ENCODE data around the gene SMIM36. TPM values are rescaled to one million over a fixed set of nuclear protein-coding genes. Genes with fewer than 3 reads are reported as not detected.
A peak's percentile ranks its signal among the peaks of the same experiment; 100 is the strongest.

SMIM36 gene
- total RNA-seq, 2 donors from 2014 or later = not detected

- no peaks in the 10 kb centered on the region for H3K27me3 Mint-ChIP-seq (ENCODE audit: insufficient read depth)
- H3K27ac Mint-ChIP-seq = no peak overlapping the region
- no peak overlapping the region for H3K4me3 Mint-ChIP-seq
- Histone ChIP-seq H3K9ac (ENCODE audit: extremely low read depth, low read length, poor library complexity, severe bottlenecking) (no peak overlapping the region), H3K27me3 (ENCODE audit: control insufficient read depth, insufficient read depth, low read length, poor library complexity, severe bottlenecking) (no peaks in the 10 kb centered on the region), H3K27ac (ENCODE audit: low read depth, low read length) (no peak overlapping the region), H3K9me3 (ENCODE audit: control insufficient read depth, low read length) (peaks cover 6% of the 10 kb centered on the region), H3K4me3 (ENCODE audit: low read length) (peak overlapping the region; percentile 91), H3K36me3 (ENCODE audit: control insufficient read depth, insufficient read depth, low read length) (peaks cover 18% of the 10 kb centered on the region), H3K4me1 (ENCODE audit: control insufficient read depth, insufficient read depth, low read length) (no peaks in the 10 kb centered on the region)
- peaks cover 23% of the 10 kb centered on the region for H3K4me1 Mint-ChIP-seq
- H3K9me3 Mint-ChIP-seq = no peaks in the 10 kb centered on the region
- TF ChIP-seq CTCF (conservative IDR thresholded peaks at IDR 0.05) = no peak
- H3K36me3 Mint-ChIP-seq (ENCODE audit: low read depth) = peaks cover 32% of the 10 kb centered on the region
- no peak for DNase-seq
- WGBS, 2 experiments (ENCODE audit: insufficient coverage in 1 of 2, insufficient read length in 1 of 2) = 93 to 100% methylated on average over 2 to 3 of the region's 3 CpGs
Observed at GRCh38 chr17:55418369-55419268, 92.6 kb downstream of the SMIM36 start.

GRCh38 chr17:55417411-55418268 lies 93.6 kb downstream of the SMIM36 start:
- peaks cover 40% of the 10 kb centered on the region for H3K36me3 Mint-ChIP-seq (ENCODE audit: low read depth)
- H3K4me1 Mint-ChIP-seq = peaks cover 23% of the 10 kb centered on the region
- no peak overlapping the region for H3K9ac ChIP-seq (ENCODE audit: extremely low read depth, low read length, poor library complexity, severe bottlenecking)
- no peaks in the 10 kb centered on the region for H3K27me3 ChIP-seq (ENCODE audit: control insufficient read depth, insufficient read depth, low read length, poor library complexity, severe bottlenecking)
- no peak overlapping the region for H3K27ac ChIP-seq (ENCODE audit: low read depth, low read length)
- no peaks in the 10 kb centered on the region for H3K4me1 ChIP-seq (ENCODE audit: control insufficient read depth, insufficient read depth, low read length)
- no peak overlapping the region for H3K27ac Mint-ChIP-seq
- H3K9me3 Mint-ChIP-seq = no peaks in the 10 kb centered on the region
- no peak overlapping the region for H3K4me3 Mint-ChIP-seq
- 94 to 100% methylated on average over 1 to 3 of the region's 4 CpGs for WGBS, 2 experiments (ENCODE audit: insufficient coverage in 1 of 2, insufficient read length in 1 of 2)
- TF ChIP-seq CTCF (conservative IDR thresholded peaks at IDR 0.05) = no peak
- no peaks in the 10 kb centered on the region for H3K27me3 Mint-ChIP-seq (ENCODE audit: insufficient read depth)
- H3K36me3 ChIP-seq (ENCODE audit: control insufficient read depth, insufficient read depth, low read length) = peaks cover 28% of the 10 kb centered on the region
- DNase-seq = no peak
- peaks cover 6% of the 10 kb centered on the region for H3K9me3 ChIP-seq (ENCODE audit: control insufficient read depth, low read length)
- H3K4me3 ChIP-seq (ENCODE audit: low read length) = no peak overlapping the region

GRCh38 chr17:55416470-55417052 lies 94.7 kb downstream of the SMIM36 start:
- WGBS, 2 experiments (ENCODE audit: insufficient coverage in 1 of 2, insufficient read length in 1 of 2) = 55 to 89% methylated on average over 2 to 4 of the region's 4 CpGs
- H3K4me1 Mint-ChIP-seq = peaks cover 20% of the 10 kb centered on the region
- Histone ChIP-seq H3K4me1 (ENCODE audit: control insufficient read depth, insufficient read depth, low read length) (no peaks in the 10 kb centered on the region), H3K9me3 (ENCODE audit: control insufficient read depth, low read length) (peaks cover 6% of the 10 kb centered on the region), H3K36me3 (ENCODE audit: control insufficient read depth, insufficient read depth, low read length) (peaks cover 39% of the 10 kb centered on the region), H3K27ac (ENCODE audit: low read depth, low read length) (no peak overlapping the region), H3K27me3 (ENCODE audit: control insufficient read depth, insufficient read depth, low read length, poor library complexity, severe bottlenecking) (no peaks in the 10 kb centered on the region), H3K4me3 (ENCODE audit: low read length) (no peak overlapping the region), H3K9ac (ENCODE audit: extremely low read depth, low read length, poor library complexity, severe bottlenecking) (no peak overlapping the region)
- H3K27me3 Mint-ChIP-seq (ENCODE audit: insufficient read depth) = no peaks in the 10 kb centered on the region
- no peak for TF ChIP-seq CTCF (conservative IDR thresholded peaks at IDR 0.05)
- peaks cover 48% of the 10 kb centered on the region for H3K36me3 Mint-ChIP-seq (ENCODE audit: low read depth)
- H3K9me3 Mint-ChIP-seq = no peaks in the 10 kb centered on the region
- no peak overlapping the region for H3K27ac Mint-ChIP-seq
- DNase-seq = no peak
- H3K4me3 Mint-ChIP-seq = no peak overlapping the region
